Measurements from ENCODE around the gene NR5A1. TPM values are rescaled to one million over a fixed set of nuclear protein-coding genes. Genes with fewer than 3 reads are reported as not detected.

The NR5A1 gene
- total RNA-seq, 1 experiment from 2014 or later: 0.09 TPM

- H3K27me3 Mint-ChIP-seq (ENCODE audit: insufficient read depth, unreplicated experiment): no peaks in the 10 kb centered on the region
- DNase-seq: peak in 1 of 2 experiments; percentile 29
- no peaks in the 10 kb centered on the region; the same call in none of the 2 replicates for H3K4me1 ChIP-seq
- no peak for TF ChIP-seq CTCF (IDR thresholded peaks at IDR 0.05; ENCODE audit: insufficient read depth in 1 of 2, low read depth in 1 of 2, low read length in 1 of 2, severe bottlenecking in 1 of 2, unreplicated experiment in 1 of 2)
- CTCF ChIA-PET: no interaction called here
- no peak overlapping the region for H3K4me3 ChIP-seq (ENCODE audit: low read depth, low read length)
- no peaks in the 10 kb centered on the region for H3K27me3 ChIP-seq (replicated peaks; ENCODE audit: control insufficient read depth, insufficient read depth, low read length)
- no peaks in the 10 kb centered on the region; the same call in 1 of the 2 replicates for H3K36me3 ChIP-seq (ENCODE audit: control insufficient read depth, insufficient read depth, low read length)
- H3K27ac Mint-ChIP-seq (ENCODE audit: unreplicated experiment): peak overlapping the region; percentile 45
- no peaks in the 10 kb centered on the region for H3K9me3 ChIP-seq
- intact Hi-C loops (cut with micrococcal nuclease; ENCODE audit: unreplicated experiment): no loop called here
- POLR2A ChIA-PET: no interaction called here
- H3K4me1 Mint-ChIP-seq (ENCODE audit: low read depth, unreplicated experiment): peaks cover 13% of the 10 kb centered on the region
- H3K9me3 Mint-ChIP-seq (ENCODE audit: unreplicated experiment): no peaks in the 10 kb centered on the region
- BruUV-seq (replicated peaks): TSS peak; percentile 7
- peaks cover 18% of the 10 kb centered on the region for H3K36me3 Mint-ChIP-seq (ENCODE audit: insufficient read depth, unreplicated experiment)
- peak overlapping the region; percentile 25 for H3K4me3 Mint-ChIP-seq (ENCODE audit: unreplicated experiment)
These were observed 13.0 kb upstream of the NR5A1 start for GRCh38 chr9:124520206-124520596.

- no peaks in the 10 kb centered on the region; the same call in 1 of the 2 replicates for H3K36me3 ChIP-seq (ENCODE audit: control insufficient read depth, insufficient read depth, low read length)
- Mint-ChIP-seq H3K9me3 (ENCODE audit: unreplicated experiment) (no peaks in the 10 kb centered on the region), H3K27ac (ENCODE audit: unreplicated experiment) (no peak overlapping the region), H3K27me3 (ENCODE audit: insufficient read depth, unreplicated experiment) (no peaks in the 10 kb centered on the region), H3K4me1 (ENCODE audit: low read depth, unreplicated experiment) (peaks cover 13% of the 10 kb centered on the region), H3K4me3 (ENCODE audit: unreplicated experiment) (no peak overlapping the region), H3K36me3 (ENCODE audit: insufficient read depth, unreplicated experiment) (peaks cover 15% of the 10 kb centered on the region)
- intact Hi-C loops (cut with micrococcal nuclease; ENCODE audit: unreplicated experiment): no loop called here
- no peaks in the 10 kb centered on the region for H3K27me3 ChIP-seq (replicated peaks; ENCODE audit: control insufficient read depth, insufficient read depth, low read length)
- TF ChIP-seq CTCF (IDR thresholded peaks at IDR 0.05; ENCODE audit: insufficient read depth in 1 of 2, low read depth in 1 of 2, low read length in 1 of 2, severe bottlenecking in 1 of 2, unreplicated experiment in 1 of 2): no peak
- no peaks in the 10 kb centered on the region for H3K9me3 ChIP-seq
- H3K4me1 ChIP-seq: no peaks in the 10 kb centered on the region; the same call in none of the 2 replicates
- no peak overlapping the region for H3K4me3 ChIP-seq (ENCODE audit: low read depth, low read length)
- ChIA-PET POLR2A (no interaction called here), CTCF (no interaction called here)
- no TSS peak for BruUV-seq (replicated peaks)
- DNase-seq: no peak
These were observed 10.9 kb upstream of the NR5A1 start for GRCh38 chr9:124518116-124518515.

- Histone ChIP-seq H3K4me1 (no peaks in the 10 kb centered on the region; the same call in none of the 2 replicates), H3K27me3 (replicated peaks; ENCODE audit: control insufficient read depth, insufficient read depth, low read length) (no peaks in the 10 kb centered on the region), H3K4me3 (ENCODE audit: low read depth, low read length) (no peak overlapping the region), H3K9me3 (no peaks in the 10 kb centered on the region), H3K36me3 (ENCODE audit: control insufficient read depth, insufficient read depth, low read length) (no peaks in the 10 kb centered on the region; the same call in 1 of the 2 replicates)
- Mint-ChIP-seq H3K27ac (ENCODE audit: unreplicated experiment) (no peak overlapping the region), H3K9me3 (ENCODE audit: unreplicated experiment) (no peaks in the 10 kb centered on the region), H3K36me3 (ENCODE audit: insufficient read depth, unreplicated experiment) (peaks cover 15% of the 10 kb centered on the region), H3K4me1 (ENCODE audit: low read depth, unreplicated experiment) (peaks cover 13% of the 10 kb centered on the region), H3K4me3 (ENCODE audit: unreplicated experiment) (no peak overlapping the region), H3K27me3 (ENCODE audit: insufficient read depth, unreplicated experiment) (no peaks in the 10 kb centered on the region)
- ChIA-PET CTCF (no interaction called here), POLR2A (no interaction called here)
- no peak for DNase-seq
- no peak for TF ChIP-seq CTCF (IDR thresholded peaks at IDR 0.05; ENCODE audit: insufficient read depth in 1 of 2, low read depth in 1 of 2, low read length in 1 of 2, severe bottlenecking in 1 of 2, unreplicated experiment in 1 of 2)
- BruUV-seq (replicated peaks): no TSS peak
- intact Hi-C loops (cut with micrococcal nuclease; ENCODE audit: unreplicated experiment): no loop called here
These were observed 10.4 kb upstream of the NR5A1 start for GRCh38 chr9:124517600-124517999.

Data from Caco-2 (cell line).